LoVo (cell line): ENCODE data around the gene MMD2.
A peak's percentile ranks its signal among the peaks of the same experiment; 100 is the strongest.

ENCODE experiments used
- DNase-seq: peaks from one replicate; pipeline ENCODE4 v3.0.0-alpha.2; 2016; ENCODE audit warnings: low spot score

The MMD2 gene

DNA sequence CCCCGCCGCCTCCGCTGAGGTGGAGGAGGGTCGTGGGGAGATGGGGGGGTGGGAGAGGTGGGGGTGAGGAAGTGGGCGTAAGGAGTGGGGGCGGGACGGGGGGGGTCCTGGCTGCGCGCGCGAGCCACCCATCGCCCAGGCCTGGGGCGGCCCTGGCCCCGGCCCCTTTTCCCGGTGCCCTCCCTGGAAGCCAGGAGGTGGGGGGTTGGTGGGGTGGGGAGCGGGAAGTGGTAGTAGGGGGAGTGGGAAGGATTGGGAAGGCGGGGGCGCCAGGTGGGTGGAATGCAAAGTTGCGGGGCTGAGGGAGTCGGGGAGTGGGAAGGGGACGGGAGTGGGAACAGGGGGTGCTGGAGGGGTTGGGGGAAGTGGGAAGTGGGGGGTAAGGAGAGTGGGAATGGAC lies 319 bp upstream of the MMD2 start:
- DNase-seq, result no peak

DNA sequence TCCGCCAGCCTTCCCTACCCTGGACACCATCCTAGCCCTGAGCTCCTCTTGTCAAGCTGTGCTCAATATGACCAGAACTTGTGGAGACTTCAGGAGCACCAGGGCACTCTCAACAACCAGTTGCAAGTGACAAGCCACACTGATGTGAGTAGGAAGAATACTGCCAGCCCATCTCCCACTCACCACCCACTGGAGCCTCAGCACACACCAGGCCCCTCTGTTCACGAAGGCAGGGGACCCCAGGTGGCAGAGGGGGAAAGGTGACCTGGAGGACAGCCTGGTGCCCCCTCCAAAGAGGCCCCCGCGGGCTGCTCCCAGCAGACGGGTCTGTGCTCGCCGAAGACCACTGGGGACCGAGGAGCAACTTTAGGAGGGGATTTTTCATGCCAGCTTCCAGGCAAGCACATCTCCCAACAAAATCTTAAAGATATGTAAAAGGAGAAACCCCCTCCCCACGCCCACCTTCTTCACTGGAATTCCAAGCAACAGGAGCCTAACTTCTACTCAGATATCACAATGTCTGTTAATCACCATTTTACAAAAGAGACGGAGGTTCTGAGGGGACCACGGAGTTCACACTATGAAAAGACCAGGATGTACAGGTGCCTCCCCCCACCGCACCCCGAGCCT lies 1.0 kb downstream of the MMD2 start:
- no peak for DNase-seq

DNA sequence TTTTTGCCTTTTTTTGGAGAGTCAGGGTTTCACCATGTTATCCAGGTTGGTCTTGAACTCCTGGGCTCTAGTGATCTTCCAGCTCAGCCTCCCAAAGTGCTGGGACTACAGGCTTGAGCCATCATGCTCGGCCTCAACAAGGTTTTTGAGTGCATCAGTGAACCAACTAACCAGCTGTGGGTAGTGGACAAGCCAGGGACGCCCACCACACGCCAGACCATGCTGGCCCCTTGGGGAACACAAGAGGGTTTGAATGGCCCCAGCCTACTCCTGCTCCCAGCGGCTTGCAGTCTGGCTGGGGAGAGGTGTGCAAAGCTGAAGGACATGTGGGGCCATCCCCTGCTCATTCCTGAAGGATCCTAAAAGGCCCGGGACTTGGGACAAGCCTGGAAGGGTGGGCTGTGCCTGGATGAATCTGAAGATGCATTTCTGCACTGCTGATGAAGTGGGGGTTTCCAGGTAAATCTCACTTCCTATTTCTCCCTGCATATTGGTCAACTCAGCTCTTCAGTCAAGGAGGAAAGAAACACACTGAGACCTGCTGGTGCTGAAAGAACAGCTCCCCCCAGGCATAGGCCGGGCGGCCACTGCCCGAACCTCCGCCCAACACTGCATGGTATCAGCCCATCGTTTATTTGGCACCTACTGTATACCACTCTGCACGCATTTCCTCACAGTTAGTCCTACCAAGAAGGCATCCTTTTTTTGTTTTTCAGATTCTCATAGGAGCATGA lies 6.9 kb downstream of the MMD2 start:
- DNase-seq, result peak; percentile 32

DNA sequence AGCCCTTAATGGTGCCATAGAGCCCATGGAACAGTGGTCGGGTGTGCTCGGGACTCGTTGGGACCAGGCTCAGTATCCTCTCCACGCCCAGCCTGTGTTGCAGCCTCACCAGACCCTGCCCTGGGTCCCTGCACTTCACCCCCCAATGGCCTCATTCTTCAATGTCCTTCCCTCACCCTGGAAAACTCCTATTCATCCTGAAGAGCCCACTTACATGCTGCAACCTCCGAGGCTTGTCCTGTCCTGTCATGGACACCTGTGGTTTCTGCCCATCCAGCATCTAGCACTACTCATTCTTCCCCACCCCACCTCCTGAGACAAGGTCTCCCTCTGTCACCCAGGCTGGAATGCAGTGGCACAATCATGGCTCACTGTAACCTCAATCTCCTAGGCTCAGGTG lies 7.7 kb downstream of the MMD2 start:
- no peak for DNase-seq

DNA sequence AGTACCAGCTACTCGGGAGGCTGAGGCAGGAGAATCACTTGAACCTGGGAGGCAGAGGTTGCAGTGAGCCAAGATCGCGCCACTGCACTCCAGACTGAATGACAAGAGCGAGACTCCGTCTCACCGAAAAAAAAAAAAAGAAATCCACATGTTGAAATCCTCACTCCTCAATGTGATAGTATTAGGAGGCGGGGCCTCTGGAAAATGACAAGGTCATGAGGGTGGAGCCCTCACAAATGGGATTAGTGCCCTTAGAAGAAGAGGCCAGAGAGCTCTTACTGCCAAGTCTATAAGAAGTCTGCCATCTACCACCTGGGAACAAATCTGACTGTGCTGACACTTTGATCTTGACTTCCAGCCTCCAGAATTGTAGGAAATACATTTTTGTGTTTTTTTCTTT lies 10.6 kb downstream of the MMD2 start:
- no peak for DNase-seq

DNA sequence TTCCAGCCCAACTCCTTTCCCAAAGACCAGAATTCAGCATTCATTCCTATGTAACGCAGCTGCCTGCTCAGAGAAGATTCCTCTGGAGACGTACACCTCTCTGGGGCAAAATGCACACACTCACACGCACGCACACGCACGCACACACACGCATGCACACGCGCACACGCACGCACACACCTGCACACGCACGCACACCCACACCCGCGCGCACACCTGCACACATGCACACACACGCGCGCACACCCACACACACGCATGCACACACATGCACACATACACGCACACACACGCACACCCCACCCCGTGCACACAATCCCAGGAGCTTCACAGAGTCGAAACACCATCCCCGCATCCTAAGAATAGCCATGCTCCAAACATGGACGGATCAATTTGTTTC lies 13.0 kb downstream of the MMD2 start:
- no peak for DNase-seq

DNA sequence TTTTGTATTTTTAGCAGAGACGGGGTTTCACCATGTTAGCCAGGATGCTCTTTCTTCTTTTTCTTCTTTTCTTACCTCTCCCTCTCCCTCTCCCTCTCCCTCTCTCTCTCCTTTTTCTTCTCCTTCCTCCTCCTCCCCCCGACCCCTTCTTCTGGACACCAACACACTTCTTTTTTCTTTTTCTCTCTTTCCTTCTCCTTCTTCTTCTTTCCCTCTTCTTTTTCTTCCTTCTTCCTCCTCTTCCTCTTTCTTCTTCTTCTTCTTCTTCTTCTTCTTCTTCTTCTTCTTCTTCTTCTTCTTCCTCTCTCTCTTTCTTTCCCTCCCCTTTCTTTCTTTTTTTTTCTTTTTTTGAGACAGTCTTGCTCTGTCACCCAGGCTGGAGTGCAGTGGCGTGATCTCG lies 14.0 kb downstream of the MMD2 start:
- no peak for DNase-seq

DNA sequence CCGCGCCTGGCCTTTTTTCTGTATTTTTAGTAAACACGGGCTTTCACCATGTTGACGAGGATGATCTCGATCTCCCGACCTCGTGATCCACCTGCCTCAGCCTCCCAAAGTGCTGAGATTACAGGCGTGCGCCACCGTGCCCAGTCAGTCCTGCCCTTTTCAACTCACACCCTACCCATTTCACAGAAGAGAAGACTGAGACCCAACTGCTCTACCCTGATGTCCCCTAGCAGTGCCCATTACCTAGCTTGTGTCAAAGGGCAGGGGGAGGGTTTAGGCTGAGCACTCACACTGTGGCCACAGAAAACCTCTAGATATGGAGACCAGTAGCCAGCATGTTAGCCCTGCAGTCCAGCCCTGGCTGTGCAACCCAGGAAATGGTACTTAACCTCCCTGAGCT lies 15.7 kb downstream of the MMD2 start:
- no peak for DNase-seq

DNA sequence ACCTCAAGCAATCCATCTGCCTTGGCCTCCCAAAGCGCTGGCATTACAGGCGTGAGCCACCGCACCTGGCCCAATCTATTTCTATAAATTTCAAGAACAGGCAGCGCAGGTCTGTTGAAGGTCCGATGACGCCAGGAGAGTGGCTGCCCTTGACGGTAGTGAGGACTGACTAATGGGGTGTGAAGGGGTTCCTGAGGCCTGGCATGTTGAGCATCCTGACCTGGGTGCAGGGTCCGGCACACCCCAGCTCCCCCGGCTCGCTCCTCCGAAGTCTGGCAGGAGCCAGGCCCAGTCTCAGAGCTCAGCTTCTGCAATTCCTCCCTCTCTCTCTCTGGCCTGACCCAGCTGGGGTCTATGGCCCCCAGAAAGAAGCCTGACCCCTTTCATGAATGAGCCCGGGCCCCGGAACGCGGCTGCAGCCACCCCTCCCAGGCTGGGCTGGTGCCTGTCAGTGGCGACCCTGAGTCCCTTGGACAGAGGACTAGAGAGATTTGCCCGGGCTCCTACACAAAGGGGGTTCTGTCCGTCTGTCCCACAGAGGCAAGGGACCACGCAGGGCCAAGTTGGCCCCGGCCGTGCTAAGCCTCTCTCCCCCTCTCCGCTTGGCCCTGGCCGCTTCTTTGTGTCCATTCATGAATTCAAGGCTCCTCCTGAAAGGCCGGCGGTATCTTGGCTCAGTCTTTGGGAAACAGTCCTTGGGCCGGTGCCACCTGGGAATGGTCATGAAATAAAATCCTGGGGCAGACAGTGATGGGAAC lies 18.8 kb downstream of the MMD2 start:
- no peak for DNase-seq

DNA sequence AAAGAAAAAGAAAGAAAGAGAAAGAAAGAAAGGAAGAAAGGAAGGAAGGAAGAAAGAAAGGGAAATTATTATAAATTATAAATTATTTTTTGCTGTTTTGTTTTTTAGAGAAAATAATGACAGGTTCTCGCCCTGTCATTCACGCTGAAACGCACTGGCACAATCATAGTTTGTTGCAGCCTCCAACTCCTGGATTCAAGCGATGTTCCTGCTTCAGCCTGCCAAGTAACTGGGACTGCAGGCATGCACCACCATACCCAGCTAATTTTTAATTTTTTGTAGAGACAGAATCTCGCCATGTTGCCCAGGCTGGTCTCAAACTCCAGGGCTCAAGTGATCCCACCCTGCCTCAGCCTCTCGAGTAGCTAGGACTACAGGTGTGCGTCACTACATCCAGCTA lies 21.6 kb downstream of the MMD2 start:
- DNase-seq, result no peak

DNA sequence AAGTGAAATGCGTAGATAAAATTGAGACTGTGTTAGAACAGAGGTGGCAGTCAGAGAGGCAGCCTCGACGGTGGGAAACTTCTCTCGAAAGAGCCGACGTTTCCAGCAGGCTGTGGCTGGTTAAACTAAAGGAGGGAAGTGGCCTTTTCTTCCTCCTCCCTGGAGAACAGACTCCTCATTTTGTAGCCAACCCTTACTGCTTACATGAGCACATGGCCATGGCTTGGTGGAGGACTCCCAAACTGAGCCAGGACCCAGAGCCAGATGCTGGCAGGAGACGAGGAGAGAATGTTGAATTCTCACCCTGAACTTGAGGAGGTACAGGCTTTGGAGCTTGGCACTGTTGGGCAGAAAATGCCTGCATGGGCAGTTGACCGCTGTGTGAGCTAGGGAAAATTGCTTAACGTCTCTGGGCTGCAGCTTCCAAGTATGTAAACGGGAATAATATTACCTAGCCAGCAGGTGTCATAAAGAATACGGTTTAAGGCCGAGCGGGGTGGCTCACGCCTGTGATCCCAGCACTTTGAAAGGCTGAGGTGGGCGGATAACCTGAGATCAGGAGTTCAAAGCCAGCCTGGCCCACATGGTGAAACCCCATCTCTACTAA lies 24.5 kb downstream of the MMD2 start:
- no peak for DNase-seq

DNA sequence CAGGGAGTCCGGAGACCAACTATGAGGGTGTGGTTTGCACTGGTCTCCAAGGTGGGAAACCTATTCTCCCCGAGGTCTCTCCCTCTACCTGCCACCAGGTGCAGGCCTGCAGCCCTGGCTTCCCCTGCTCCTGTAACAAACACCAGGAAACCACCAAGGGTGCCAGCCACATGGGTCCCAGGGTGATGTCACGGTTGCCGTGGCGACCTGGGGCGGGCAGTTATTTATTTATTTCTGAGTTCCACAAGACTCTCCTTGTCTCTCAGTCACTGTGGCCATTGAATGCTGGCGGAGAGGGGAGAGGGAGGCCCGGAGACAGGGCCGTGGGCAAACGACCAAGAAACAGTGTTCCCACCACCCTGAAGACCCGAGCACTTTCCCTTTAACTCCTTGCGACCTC lies 27.0 kb downstream of the MMD2 start:
- DNase-seq, result no peak

DNA sequence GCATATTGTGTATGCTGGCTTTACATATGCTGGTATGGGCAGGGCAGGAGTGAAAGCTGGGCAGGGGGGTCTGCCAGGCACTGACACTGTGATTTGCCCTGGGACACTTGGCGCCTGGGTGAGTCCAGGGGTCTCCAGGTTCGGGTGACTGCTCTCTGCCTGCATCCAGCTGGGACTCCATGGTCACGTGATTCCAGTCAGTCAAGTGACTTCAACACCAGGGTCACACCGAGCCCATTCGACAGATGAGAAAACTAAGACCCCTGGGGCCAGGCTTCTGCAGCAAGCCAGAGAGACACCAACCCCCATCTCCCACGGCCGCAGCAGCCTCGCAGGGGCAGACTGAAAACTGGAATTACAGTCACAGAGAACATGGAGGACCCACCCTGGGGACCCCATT lies 30.0 kb downstream of the MMD2 start:
- DNase-seq, result no peak

DNA sequence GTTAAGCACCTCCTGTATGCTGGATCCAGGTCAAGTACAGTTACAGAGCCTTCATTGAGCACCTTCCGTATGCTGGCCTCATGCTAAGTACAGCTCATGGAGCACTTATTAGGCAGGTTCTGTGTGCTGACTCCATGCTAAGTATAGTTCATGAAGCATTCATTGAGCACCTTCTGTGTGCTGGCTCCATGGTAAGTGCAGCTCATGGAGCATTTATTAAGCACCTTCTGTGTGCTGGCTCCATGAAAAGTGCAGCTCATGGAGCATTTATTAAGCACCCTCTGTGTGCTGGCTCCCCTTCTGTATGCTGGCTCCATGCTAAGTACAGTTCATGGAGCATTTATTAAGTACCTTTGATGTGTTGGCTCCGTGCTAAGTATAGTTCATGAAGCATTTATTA lies 30.5 kb downstream of the MMD2 start:
- no peak for DNase-seq

DNA sequence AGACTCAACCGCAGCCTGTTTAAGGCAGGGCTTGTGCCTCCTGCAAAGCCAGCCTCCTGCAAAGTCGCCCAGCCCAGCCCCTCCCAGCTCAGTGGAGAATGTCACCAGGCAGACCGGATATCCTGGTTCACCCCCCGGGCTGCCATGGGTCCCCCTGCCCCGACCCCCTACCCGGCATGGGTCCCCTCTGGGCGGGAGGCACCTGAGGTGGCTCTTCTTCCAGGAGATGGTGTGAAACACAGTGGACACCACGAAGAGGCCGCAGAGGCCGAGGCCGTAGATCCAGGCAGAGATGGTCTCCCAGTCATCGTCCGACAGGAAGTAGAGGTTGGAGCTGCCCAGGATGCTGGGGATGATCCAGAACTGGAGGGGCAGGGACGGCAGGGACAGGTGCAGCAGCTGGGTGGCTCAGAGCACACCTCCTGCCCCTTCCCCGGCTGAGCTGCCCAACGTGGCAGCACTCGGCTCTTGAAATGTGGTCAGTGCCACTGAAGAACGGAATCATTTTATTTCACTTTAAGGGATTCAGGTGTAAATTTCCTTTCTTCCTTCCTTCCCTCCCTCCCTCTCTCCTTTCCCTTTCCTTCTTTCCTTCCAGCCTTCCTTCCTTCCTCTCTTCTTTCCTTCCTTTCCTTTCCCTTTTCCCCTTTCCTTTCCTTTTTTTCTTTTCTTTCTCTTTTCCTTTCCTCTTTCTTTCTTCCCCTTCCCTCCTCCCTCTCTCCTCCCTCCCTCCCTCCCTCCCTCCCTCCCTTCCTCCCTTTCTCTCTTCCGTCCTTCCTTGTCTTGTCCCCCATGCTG lies 38.8 kb downstream of the MMD2 start:
- no peak for DNase-seq

DNA sequence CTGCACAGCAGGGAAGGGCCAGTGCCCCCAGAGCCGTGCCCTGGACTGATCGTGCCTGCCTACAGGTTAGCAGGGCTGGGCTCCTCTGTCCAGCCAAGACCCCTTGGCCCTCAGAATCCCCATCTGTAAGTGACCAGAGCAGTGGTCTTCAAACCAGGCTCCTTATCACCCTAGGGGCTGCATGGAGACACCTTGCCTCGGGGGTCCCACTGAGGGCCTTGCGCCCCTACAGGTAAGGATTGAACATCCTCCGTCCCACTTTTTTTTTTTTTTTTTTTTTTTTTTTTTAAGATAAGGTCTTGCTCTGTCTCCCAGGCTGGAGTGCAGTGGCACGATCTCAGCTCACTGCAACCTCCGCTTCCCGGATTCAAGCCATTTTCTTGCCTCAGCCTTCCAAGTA lies 42.9 kb downstream of the MMD2 start:
- DNase-seq, result no peak

DNA sequence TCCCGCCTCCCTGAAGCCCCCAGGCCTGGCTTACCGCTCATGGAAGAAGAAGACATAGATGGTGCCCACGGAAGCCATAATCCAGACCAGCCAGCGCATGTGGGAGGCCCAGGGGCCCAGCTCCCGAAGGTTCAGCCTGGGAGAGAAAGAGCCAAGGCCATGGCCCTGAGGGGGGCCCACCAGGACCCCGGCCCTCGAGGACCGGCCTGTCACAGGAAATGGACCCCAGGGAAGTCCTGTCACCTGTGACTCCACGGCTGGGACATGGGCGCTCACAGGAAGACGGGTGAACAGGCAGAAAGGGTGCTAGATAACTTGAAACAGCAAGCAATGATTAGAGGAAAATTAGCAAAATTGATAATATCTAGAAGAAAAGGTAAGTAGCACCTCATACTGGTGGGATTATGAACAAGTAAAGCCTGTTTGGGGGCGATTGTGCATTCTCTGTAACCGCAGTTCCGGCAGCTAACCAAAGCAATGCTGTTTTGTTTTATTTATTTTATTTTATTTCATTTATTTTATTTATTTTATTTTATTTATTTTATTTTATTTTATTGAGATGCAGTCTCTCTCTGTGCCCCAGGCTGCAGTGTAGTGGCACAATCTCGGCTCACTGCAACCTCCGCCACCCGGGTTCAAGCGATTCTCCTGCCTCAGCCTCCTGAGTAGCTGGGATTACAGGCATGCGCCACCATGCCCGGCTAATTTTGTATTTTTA lies 47.7 kb downstream of the MMD2 start:
- no peak for DNase-seq

DNA sequence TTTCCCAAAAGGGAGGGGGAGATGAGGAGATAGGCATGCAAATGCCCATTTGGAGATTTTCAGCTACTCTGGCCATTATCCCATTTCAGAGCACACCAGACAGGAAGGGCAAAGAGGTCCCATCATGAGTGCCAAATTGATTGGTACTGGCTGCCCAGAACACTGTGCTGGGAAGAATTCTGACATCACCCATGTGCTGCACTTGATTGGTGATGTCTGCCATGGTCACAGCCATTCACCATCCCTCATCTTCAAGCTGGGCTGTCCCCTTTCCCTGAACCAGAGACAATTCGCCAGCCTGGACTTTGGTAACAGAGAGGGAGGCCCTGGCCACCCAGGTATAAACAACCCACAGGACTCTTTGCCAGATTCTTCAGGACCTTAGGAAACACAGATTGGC lies 52.3 kb downstream of the MMD2 start:
- DNase-seq, result no peak

DNA sequence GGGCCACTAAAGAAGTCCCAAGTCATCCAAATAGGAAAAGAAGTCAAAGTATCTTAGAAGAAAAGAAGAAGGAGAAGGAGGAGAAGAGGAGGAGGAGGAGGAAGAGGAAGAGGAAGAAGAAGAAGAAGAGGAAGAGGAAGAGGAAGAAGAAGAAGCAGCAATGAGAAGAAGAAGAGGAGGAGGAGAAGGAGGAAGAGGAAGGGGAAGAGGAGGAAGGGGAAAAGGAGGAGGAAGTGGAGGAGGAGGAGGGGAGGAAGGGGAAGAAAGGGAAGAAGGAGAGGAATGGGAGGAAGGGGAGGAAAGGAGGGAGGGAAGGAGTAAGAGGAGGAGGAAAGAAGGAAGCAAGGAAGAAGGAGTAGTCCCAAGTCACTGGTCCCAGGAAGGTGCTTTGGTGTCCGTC lies 53.8 kb downstream of the MMD2 start:
- DNase-seq, result no peak

DNA sequence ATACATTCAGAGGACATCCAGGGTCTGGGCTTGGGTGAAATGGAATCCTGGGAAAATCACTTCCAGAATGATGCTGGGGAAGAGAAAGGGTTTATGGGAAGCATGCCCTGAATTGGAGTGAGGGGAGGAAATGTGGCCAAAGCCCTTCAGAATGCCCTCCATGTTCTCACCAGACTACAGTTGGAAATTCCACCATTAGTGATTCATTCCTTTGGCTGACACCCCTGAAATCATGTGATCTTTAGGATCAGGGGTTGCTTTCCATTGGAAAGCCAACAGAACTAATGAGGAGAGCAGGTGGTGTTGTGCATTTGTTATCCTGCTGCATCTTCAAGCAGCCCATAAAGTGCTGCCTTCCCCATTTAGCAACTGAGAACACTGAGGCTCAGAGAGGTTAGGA lies 54.6 kb downstream of the MMD2 start:
- DNase-seq, result no peak

DNA sequence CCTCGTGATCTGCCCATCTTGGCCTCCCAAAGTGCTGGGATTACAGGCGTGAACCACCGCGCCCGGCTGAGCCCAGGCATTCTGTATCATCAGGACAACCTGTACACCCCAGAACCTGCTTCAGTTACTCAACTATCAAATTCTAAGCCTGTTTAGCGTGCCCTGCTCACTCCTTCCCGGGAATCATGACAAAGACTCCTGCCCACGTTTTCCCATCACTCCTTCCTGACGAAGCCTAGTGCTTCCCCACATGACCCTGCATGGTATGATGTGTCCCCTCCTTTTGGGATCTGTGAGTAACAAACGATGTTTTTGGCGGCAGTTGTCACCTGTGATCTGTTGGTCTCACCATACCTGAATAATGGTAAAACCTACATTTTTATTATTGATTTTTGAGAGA lies 63.2 kb downstream of the MMD2 start:
- no peak for DNase-seq

DNA sequence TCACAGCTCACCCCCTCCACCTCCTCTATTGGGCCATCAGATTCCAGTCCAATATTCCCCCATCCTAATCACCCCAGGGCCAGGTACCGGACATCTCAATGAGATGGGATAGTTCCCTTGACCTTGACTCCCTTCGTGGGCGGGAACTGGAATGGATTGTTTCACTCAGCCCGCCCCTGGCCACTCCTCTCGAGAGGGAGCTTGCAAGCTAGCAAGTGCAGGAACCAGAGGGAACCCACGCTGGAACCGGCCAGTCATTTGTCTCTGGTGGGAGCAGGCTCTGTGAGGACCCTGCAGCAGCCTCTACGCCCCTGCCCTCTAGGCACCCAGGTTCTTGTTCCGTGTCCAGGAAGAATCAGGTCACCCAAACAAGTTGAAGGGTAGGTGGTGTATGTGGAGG lies 64.5 kb downstream of the MMD2 start:
- DNase-seq, result no peak
